ENCODE data around the gene PCSK7.
"Not testable (repeated sequence)": the region's sequence is repeated elsewhere in the genome, so short reads cannot be mapped to it uniquely, and the experiment has no call there.

GRCh38 chr11:117209351-117210125, 22.3 kb downstream of the PCSK7 start:
- not testable (repeated sequence) for TF ChIP-seq CTCF (IDR thresholded peaks at IDR 0.05; ENCODE audit: insufficient read depth, low read length, poor library complexity, severe bottlenecking); EZH2phosphoT487 (conservative IDR thresholded peaks at IDR 0.05; ENCODE audit: low read length)
